ENCODE data around the gene DGKI.
"Not testable (repeated sequence)": the region's sequence is repeated elsewhere in the genome, so short reads cannot be mapped to it uniquely, and the experiment has no call there.

The DGKI gene

GRCh38 chr7:137453356-137453755 lies 393.4 kb downstream of the DGKI start:
- DNase-seq = no peak

- no peak for DNase-seq
Measured at GRCh38 chr7:137449016-137449415, 397.8 kb downstream of the DGKI start.

GRCh38 chr7:137448572-137448971 lies 398.2 kb downstream of the DGKI start:
- not testable (repeated sequence) for DNase-seq

GRCh38 chr7:137446025-137446424 lies 400.7 kb downstream of the DGKI start:
- DNase-seq = no peak

- DNase-seq = no peak
Measured at GRCh38 chr7:137445268-137445667, 401.5 kb downstream of the DGKI start.

- no peak for DNase-seq
Measured at GRCh38 chr7:137443616-137444015, 403.2 kb downstream of the DGKI start.

GRCh38 chr7:137441451-137441850 lies 405.3 kb downstream of the DGKI start:
- no peak for DNase-seq

GRCh38 chr7:137439829-137440825 lies 406.6 kb downstream of the DGKI start:
- no peak for DNase-seq

GRCh38 chr7:137434946-137435345 lies 411.8 kb downstream of the DGKI start:
- DNase-seq = no peak

GRCh38 chr7:137434530-137434929 lies 412.2 kb downstream of the DGKI start:
- DNase-seq = no peak

GRCh38 chr7:137423321-137423720 lies 423.5 kb downstream of the DGKI start:
- no peak for DNase-seq

GRCh38 chr7:137421366-137421765 lies 425.4 kb downstream of the DGKI start:
- no peak for DNase-seq

- DNase-seq = no peak
Measured at GRCh38 chr7:137418841-137419240, 427.9 kb downstream of the DGKI start.

GRCh38 chr7:137417464-137417863 lies 429.3 kb downstream of the DGKI start:
- DNase-seq = no peak

- no peak for DNase-seq
Measured at GRCh38 chr7:137413901-137414300, 432.9 kb downstream of the DGKI start.

- DNase-seq = no peak
Measured at GRCh38 chr7:137411446-137411845, 435.3 kb downstream of the DGKI start.

GRCh38 chr7:137408126-137408525 lies 438.6 kb downstream of the DGKI start:
- DNase-seq = no peak

- no peak for DNase-seq
Measured at GRCh38 chr7:137407078-137407477, 439.7 kb downstream of the DGKI start.

- DNase-seq = no peak
Measured at GRCh38 chr7:137404660-137405317, 442.0 kb downstream of the DGKI start.

- no peak for DNase-seq
Measured at GRCh38 chr7:137403353-137403695, 443.4 kb downstream of the DGKI start.

GRCh38 chr7:137402536-137403352 lies 444.0 kb downstream of the DGKI start:
- DNase-seq = no peak

- no peak for DNase-seq
Measured at GRCh38 chr7:137399827-137400823, 446.6 kb downstream of the DGKI start.

All from activated CD4-positive, alpha-beta T cell treated with anti-CD3 and anti-CD28 coated beads, Interleukin-2, amount 50 U/mL, for 48 hours (primary cell).